GDM1 (cell line): ENCODE measurements around the gene TEX10.
A peak's percentile ranks its signal among the peaks of the same experiment; 100 is the strongest.
"Not testable (repeated sequence)": the region's sequence is repeated elsewhere in the genome, so short reads cannot be mapped to it uniquely, and the experiment has no call there.

Experiments used
- DNase-seq: peaks from one replicate; lab custom pipeline; 2025; lab: John Stamatoyannopoulos, UW

Gene TEX10

DNA sequence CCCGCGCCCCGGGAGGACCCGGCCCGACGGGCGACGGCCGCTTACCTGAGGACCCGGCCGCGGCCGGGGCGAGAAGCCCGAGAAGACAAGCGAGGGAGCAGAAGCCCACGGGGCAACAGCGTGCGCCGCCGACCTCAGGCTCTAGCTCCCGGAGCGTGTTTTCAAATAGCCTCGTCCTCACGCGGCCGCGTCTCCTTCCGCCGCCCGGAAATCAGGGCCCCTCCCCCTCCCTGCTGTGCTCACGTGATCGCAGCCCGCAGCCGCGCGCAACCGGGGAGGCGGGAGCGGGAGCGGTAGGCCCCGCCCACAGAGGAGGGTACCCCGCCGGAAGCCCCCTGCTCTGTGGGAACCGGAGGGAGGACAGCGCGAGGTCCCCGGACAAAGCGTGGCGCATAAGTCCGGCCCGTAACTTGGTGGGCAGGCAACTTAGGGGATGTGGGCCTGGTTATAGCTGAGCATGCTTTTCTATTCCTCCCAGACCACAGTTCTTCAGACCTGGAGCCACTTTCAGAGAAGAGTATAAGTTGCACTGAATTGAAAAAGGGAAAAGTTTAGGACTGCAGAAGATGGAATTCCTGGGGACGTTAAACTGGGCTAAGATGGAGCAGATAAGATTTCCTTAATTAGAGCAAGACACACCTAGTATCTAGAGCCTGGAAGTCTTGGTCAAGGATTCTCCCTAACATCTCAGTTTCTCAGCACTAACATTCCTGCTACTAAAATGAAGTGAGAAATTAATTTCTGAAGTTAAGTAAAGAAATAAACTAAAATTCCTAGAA is at the start of gene TEX10:
TEX10 (minus strand) TSS at position 216 of the 779 bp plus-strand sequence. CDS start 3,579 bp downstream, outside the sequence.
- DNase-seq: peak; percentile 91

DNA sequence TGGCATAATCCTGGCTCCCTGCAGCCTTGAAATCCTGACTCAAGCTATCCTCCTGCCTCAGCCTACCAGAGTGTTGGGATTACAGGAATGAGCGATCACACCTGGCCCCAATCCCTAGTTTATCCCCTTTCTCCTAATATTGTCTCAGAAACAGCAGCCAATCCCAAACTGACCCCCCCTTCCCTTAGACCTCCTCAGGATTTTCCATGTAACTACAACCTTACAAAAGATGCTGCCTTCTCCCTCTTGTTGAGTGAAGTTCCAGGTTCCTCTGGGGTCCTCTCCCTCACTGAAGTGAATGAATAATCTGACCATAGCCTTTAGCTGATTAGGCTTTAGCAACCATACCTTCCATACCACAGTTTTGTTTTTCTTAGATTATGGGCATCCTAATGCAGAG is 48.3 kb upstream of the TEX10 start:
- no peak for DNase-seq

- DNase-seq: no peak
Observed at GRCh38 chr9:100397529-100398266, 45.0 kb upstream of the TEX10 start.

DNA sequence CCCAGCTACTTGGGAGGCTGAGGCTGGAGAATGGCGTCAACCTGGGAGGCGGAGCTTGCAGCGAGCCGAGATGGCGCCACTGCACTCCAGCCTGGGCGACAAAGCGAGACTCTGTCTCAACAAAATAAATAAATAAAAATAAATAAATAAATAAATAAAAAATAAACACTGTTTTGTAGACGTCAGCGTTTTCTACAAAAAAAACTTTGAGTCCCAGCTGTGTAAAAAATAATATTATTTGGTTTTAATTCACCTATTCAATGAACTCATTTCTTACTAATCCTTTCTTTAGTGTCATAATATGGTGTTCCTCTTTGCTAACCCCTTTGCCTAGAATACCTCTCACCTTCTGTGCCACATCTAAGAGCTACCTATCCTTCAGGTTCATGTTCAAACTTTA is 44.0 kb upstream of the TEX10 start:
- no peak for DNase-seq

DNA sequence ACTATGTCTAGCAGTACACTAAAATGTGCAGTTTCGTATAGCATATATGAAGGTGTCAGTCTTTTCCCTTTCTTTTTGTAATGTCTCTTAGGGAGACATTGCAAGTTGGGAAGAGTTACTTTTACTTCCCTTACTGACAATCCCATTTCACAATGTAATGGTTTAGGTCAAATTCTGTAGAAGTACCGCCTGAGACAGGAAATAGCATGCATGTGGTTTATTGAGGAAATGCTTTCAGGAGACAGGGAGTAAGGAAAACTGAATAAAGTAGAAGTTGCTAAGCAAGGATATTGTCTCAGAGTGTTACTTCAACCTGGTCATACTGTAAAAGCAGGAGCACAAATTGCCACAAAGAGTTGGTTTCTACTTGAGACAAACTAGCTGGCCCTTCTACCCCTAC is 42.1 kb upstream of the TEX10 start:
- no peak for DNase-seq

DNA sequence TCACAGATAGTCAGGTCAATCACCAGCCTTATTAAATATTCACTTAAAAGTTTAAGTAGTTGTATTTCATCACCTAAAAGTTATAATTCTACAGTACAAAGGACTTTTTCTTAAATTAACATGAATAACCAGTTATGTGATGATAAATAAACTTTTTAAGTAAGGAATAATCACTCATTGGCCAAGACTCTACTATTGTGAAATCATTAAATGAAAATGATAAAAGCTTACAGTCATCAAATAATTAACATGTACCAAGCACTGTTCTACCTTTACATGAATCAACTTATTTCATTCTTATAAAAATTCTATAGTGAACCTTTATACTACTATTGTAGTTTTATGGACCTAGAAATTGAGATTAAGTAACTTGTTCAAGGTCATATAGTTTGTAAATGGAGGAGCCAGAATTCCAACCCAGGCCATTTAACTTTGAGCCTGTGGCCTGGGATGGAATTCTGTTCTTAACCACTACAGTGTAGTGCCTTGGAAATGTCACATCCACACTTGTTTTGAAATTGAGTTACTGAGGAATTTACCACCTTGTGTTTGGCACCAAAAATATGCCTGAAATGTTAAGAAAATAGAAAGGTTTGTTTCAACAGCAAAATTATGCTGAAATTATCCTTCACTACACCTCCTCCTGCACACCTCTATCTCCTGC is 41.4 kb upstream of the TEX10 start:
- DNase-seq: no peak

DNA sequence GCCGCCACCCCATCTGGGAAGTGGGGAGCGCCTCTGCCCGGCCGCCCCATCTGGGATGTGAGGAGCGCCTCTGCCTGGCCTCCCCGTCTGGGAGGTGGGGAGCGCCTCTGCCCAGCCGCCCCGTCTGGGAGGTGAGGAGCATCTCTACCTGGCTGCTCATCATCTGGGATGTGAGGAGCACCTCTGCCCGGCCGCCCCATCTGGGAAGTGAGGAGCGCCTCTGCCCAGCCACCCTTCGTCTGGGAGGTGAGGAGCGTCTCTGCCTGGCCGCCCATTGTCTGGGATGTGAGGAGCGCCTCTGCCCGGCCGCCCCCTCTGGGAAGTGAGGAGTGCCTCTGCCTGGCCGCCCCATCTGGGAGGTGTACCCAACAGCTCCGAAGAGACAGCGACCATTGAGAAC is 40.2 kb upstream of the TEX10 start:
- not testable (repeated sequence) for DNase-seq

- no peak for DNase-seq
Observed at GRCh38 chr9:100379862-100380261, 27.1 kb upstream of the TEX10 start.

DNA sequence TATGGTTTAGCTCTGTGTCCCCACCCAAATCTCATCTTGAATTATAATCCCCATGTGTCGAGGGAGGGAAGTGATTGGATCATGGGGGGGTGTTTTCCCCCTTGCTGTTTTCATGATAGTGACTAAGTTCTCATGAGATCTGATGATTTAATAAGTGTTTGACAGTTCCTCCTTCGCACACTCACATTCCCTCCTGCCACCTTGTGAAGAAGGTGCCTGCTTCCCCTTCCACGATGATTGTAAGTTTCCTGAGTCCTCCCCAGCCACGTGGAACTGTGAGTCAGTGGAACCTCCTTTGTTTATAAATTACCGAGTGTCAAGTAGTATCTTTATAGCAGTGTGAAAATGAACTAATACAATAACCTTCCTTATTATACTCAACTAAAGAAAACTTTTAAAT is 24.3 kb upstream of the TEX10 start:
- peak; percentile 54 for DNase-seq

DNA sequence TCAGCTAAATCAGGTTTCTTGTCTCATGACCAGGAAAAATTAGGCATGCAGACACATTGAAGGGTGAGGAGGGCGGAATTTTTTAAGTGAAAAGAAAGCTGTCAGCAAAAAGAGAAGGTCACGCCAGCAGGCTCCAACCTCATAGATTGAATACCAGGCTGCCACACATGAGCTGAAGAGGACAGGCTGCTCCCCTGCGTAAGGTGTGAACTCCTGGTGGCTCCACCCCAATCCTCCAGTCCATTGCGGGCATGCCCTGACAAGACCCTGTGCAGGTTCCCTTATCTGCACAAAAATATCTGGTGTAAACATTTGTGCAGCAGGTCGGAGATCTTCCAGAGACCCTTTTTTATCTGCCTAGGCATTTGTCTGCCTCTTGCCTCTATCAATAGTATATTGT is 22.9 kb upstream of the TEX10 start:
- DNase-seq: no peak

- no peak for DNase-seq
Observed at GRCh38 chr9:100372648-100373047, 19.9 kb upstream of the TEX10 start.

GRCh38 chr9:100370064-100370723 is 17.5 kb upstream of the TEX10 start:
- DNase-seq: no peak

DNA sequence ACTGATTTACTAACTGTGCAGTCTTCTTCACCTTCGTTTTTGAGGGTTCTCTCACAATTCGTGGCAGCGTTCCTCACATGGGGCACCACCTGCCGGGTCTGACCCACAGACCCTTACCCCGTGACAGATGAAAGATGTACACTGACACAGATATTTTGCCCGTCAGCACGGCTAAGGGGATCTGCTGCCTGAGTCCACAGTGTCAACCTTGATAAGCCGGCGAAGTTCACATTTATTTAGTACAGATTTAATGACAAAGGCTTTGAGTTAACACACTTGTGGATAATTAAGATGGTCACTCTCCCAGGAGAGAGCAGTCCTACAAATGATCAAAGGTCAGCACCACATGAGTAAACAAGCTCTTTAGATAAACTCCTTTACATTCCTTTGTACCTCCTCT is 15.9 kb upstream of the TEX10 start:
- DNase-seq: no peak

- DNase-seq: no peak
Observed at GRCh38 chr9:100366121-100366520, 13.4 kb upstream of the TEX10 start.

- DNase-seq: no peak
Observed at GRCh38 chr9:100364013-100364412, 11.3 kb upstream of the TEX10 start.

- DNase-seq: no peak
Observed at GRCh38 chr9:100359057-100359456, 6.3 kb upstream of the TEX10 start.

DNA sequence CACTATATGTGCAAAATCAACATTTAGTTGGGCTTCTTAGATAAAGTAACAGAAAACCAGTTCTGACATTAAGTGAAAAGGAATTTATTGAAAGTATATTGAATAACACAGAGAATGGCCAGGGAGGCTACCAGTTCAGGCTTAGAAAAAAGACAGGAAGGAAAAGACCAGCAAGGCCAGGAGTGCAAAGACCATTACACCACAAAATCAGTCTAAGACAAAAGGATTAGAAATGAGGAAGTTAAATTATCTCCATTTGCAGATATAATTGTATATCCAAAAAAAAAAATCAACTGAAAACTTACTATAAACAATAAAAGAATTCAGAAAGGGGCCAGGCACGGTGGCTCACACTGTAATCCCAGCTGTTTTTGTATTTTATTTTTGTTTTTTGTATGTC is 4.8 kb upstream of the TEX10 start:
- peak; percentile 23 for DNase-seq

DNA sequence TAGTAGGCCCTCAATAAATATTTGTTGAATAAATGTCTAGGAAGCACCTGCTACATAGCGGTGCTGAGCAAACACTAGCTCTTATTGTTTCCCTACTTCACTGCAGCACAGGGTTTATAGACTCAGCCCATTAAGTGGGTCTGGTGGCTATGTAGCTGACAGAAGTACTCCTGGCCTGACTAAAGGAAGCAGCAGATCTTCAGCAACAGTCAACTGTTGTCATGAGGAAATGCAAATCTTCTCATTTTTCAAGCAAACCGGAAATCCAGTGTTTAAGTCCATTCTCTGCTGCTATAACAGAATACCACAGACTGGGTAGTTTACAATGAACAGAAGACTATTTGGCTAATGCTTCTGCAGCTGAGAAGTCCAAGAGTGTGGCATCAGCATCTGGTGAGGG is 2.8 kb upstream of the TEX10 start:
- DNase-seq: no peak

GRCh38 chr9:100354121-100354800 is 1.5 kb upstream of the TEX10 start:
- DNase-seq: no peak

- no peak for DNase-seq
Observed at GRCh38 chr9:100352201-100352726, 478 bp downstream of the TEX10 start.

GRCh38 chr9:100351508-100351907 is 1.2 kb downstream of the TEX10 start:
- no peak for DNase-seq

GRCh38 chr9:100350188-100350587 is 2.6 kb downstream of the TEX10 start:
- no peak for DNase-seq
